Brain microvascular endothelial cell (primary cell): Measurements from ENCODE around the gene SCRN1.
A peak's percentile ranks its signal among the peaks of the same experiment; 100 is the strongest.

Experiments
- DNase-seq: peaks from one replicate; pipeline ENCODE4 v3.0.0-alpha.2; 2020
- H3K27ac ChIP-seq: fragments of 250-450 bp; sonication (Bioruptor Pico); 2 replicates; pipeline ENCODE4 v1.5.1; 2020; ENCODE audit warnings: mild to moderate bottlenecking, moderate library complexity
- H3K27me3 ChIP-seq: fragments of 250-450 bp; sonication (Bioruptor Pico); replicated peaks from 2 replicates; pipeline ENCODE4 v1.5.1; 2020; ENCODE audit warnings: mild to moderate bottlenecking
- H3K36me3 ChIP-seq: fragments of 250-450 bp; sonication (Bioruptor Pico); replicated peaks from 2 replicates; pipeline ENCODE4 v1.5.1; 2020; ENCODE audit warnings: mild to moderate bottlenecking
- H3K4me3 ChIP-seq: 2 replicates; pipeline ENCODE4 v1.5.1; 2011; ENCODE audit warnings: low read depth, mild to moderate bottlenecking, control low read depth, low read length, moderate library complexity
- CTCF ChIP-seq: IDR thresholded peaks from 2 replicates; pipeline ENCODE4 v1.5.1; 2011; ENCODE audit warnings: low read depth, mild to moderate bottlenecking, moderate library complexity, low read length, control low read depth, inconsistent platforms; ENCODE audit errors: missing control alignments
- in situ Hi-C: cut with HindIII; loops from 2 replicates; pipeline ENCODE4 v1.10.0; 2017; ENCODE audit warnings: low sequenced_read_pairs, low pct_ligation_motif_present

SCRN1 gene

GRCh38 chr7:29886827-29887226, 102.8 kb downstream of the SCRN1 start:
- TF ChIP-seq CTCF, result no peak
- Histone ChIP-seq H3K36me3 (no peaks in the 10 kb centered on the region), H3K4me3 (no peak overlapping the region), H3K27ac (no peak overlapping the region), H3K27me3 (no peaks in the 10 kb centered on the region)
- no peak for DNase-seq
- in situ Hi-C loops, result no loop called here

GRCh38 chr7:29885626-29886025, 104.0 kb downstream of the SCRN1 start:
- Histone ChIP-seq H3K36me3 (no peaks in the 10 kb centered on the region), H3K4me3 (no peak overlapping the region), H3K27me3 (no peaks in the 10 kb centered on the region), H3K27ac (no peak overlapping the region)
- in situ Hi-C loops, result no loop called here
- no peak for DNase-seq
- no peak for TF ChIP-seq CTCF

- in situ Hi-C loops, result no loop called here
- DNase-seq, result no peak
- peak; percentile 8 for TF ChIP-seq CTCF
- H3K36me3 ChIP-seq, result no peaks in the 10 kb centered on the region
- H3K4me3 ChIP-seq, result peak overlapping the region; percentile 9
- no peak overlapping the region for H3K27ac ChIP-seq
- no peaks in the 10 kb centered on the region for H3K27me3 ChIP-seq
Observed at GRCh38 chr7:29884399-29885272, 105.0 kb downstream of the SCRN1 start.

- in situ Hi-C loops, result no loop called here
- Histone ChIP-seq H3K27me3 (no peaks in the 10 kb centered on the region), H3K36me3 (no peaks in the 10 kb centered on the region), H3K4me3 (peak overlapping the region; percentile 12), H3K27ac (no peak overlapping the region)
- DNase-seq, result no peak
- no peak for TF ChIP-seq CTCF
Observed at GRCh38 chr7:29883462-29884398, 105.9 kb downstream of the SCRN1 start.

- H3K27ac ChIP-seq, result no peak overlapping the region
- no peak for TF ChIP-seq CTCF
- in situ Hi-C loops, result no loop called here
- DNase-seq, result no peak
- no peak overlapping the region for H3K4me3 ChIP-seq
- no peaks in the 10 kb centered on the region for H3K36me3 ChIP-seq
- H3K27me3 ChIP-seq, result no peaks in the 10 kb centered on the region
Observed at GRCh38 chr7:29882481-29882880, 107.1 kb downstream of the SCRN1 start.
